OCI-LY3 (cell line): Measurements from ENCODE around the gene CALY.

ENCODE experiments used
- CTCF ChIP-seq: fragments of 200-600, 300-600 bp; sonication (generic); IDR thresholded peaks from 2 replicates; pipeline ENCODE4 v1.5.1; 2014; ENCODE audit warnings: antibody characterized with exemption, low read length, low read depth
- EZH2phosphoT487 ChIP-seq: fragments of 200-600 bp; shearing (Covaris generic); IDR thresholded peaks from 2 replicates; pipeline ENCODE4 v1.6.1; 2018; ENCODE audit warnings: antibody characterized with exemption, mixed run types, low read depth

GRCh38 chr10:133282846-133283390 is 53.8 kb downstream of the CALY start:
- TF ChIP-seq CTCF (no peak), EZH2phosphoT487 (no peak)
